Left cardiac atrium (tissue), 4 donors: ENCODE data around the gene ADAMTS17. TPM values are rescaled to one million over a fixed set of nuclear protein-coding genes. Genes with fewer than 3 reads are reported as not detected.

Experiments used
- ATAC-seq, 2 donors: fragments of 200-7000 bp; cut with Tn5 transposase; one replicate each; pipeline ENCODE4 v1.9.1; 2020; ENCODE audit warnings: mild to moderate bottlenecking in 2 of 2, moderate library complexity in 2 of 2
- DNase-seq: peaks from one replicate; pipeline ENCODE4 v3.0.0-alpha.2; 2020
- intact Hi-C, 2 donors: fragments of 100-400 bp; cut with DNase I; formaldehyde crosslinking; loops; one replicate each; pipeline versions ENCODE4 v1.14.1 to v1.15.1; 2022 to 2023
- total RNA-seq, 2 donors: library from RNA; stranded (reverse); fragmentation: NEBNext Ultra II Directional; extraction: Animal tissue kit (Norgen Biotek cat#: 25700); gene quantifications; one replicate each; pipeline ENCODE4 v1.2.1, GENCODE V29; 2021
- donor health status: DM: no; HTN: yes; CAD: no.
- donor health status: DM: no; HTN: yes; CAD: no; lungs with severe emphysema.
- donor health status: DM: yes; HTN: yes; CAD: no.
- donor health status: Dilated cardiomyopathy.

The ADAMTS17 gene
- total RNA-seq, 2 donors from 2014 or later, result 3.2 to 6.3 TPM

DNA sequence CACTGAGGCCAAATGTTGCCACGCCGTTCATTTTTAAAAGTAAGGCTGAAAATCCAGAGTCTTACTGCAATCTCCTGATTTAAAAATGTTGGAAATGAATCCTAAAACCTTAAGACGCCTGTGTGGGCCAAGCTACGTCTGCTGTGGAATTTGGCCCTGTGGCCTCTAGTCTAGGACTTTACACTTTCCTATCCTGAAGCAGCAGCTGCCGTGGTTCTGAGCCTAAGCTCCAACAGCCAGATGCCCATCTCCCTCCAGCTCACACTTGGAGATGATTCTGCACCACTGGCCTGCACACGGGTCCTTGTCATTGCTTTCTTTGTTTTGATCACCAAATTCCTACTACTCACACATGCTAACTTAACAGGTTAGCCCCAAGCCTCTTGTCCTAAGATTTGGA is 322.2 kb downstream of the ADAMTS17 start:
- ATAC-seq (no peak), DNase-seq (no peak)
- intact Hi-C loops, result no loop called here

DNA sequence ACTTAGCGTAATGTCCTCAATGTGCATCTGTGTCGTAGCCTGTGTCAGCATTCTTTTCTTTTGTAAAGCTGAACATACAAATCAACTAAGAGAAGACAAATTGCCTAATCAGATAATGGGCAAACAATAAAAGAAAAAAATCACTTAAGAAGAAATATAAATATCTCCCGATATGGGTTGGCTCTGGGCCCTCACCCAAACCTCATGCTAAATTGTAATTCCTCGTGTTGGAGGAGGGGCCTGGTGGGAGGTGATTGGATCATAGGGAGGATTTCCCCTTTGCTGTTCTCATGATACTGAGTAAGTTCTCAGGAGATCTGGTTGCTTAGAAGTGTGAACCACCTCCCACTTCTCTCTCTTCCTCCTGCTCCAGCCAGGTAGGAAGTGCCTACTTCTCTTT is 323.6 kb downstream of the ADAMTS17 start:
- ATAC-seq (no peak), DNase-seq (no peak)
- intact Hi-C loops, result no loop called here

DNA sequence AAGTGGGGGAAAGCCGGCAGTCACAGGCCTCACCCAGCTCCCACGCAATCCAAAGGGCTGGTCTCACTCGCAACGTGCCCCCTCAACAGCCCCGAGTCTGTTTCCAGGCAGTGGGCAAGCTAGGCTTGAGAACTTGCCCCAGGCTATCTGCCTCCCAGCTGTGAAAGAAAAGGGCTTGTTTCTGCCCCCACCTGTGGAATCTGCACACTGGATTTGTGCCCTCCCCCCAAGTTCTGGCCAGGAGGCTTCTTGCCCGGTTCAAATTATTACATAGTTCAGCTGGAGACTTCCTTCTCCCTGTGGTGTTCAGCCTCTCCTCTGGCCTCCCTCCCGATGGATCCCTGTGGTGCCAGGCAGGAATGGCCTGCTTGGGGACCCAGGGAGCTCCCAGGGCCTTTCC is 324.6 kb downstream of the ADAMTS17 start:
- no peak for ATAC-seq
- DNase-seq, result no peak
- intact Hi-C loops, result no loop called here

DNA sequence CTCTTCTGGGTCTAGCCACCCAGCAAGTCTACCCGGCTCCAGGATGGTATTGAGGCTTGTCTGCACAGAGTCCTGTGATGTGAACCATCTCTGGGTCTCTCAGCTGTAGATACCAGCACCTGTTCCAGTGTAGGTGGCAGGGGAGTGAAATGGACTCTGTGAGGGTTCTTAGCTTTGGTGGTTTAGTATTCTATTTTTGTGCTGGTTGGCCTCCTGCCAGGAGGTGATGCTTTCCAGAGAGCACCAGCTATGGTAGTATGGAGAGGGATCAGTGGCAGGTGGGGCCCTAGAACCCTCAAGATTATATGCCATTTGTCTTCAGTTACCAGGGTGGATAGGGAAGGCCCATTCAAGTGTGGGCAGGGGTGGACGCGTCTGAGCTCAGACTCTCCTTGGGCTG is 325.1 kb downstream of the ADAMTS17 start:
- intact Hi-C loops, result no loop called here
- no peak for ATAC-seq
- no peak for DNase-seq

DNA sequence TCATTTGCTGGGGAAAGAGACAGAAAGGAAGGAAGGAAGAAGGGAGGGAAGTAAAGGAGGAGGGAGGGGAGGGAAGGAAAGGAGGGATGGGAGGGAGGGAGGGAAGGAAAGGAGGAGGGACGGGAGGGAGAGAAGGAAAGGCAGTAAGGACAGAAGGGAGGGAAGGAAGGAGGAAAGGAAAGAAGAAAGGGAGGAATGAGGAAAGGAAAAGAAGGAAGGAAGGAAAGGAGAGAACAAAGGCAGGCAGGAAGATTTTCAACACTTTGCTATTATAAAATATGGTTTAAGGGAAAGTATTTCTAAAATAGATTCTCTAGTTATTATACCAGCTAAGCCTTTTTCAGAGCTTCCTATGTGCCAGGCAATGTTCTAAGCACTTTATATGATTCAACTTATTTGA is 330.5 kb downstream of the ADAMTS17 start:
- DNase-seq, result no peak
- intact Hi-C loops, result no loop called here
- no peak for ATAC-seq

DNA sequence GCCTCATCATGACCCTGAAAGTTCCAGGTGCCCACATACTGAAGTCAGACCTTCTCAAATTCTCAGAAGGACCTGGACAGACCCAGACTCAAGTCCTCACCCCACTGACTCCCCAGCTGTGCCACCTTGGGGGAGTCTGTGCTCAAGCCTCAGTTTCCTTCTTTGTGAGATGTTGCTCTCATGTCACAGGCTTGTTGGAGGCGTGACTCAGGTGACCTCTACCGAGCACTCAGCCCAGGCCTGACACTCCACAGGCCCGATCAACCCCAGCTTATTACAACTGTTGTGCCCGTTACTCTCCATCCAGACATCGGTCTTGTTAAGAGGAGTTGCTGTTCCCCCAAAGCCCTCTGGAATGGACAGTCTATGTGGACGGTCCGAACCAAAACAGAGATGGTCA is 332.4 kb downstream of the ADAMTS17 start:
- no peak for ATAC-seq
- intact Hi-C loops, result no loop called here
- no peak for DNase-seq

DNA sequence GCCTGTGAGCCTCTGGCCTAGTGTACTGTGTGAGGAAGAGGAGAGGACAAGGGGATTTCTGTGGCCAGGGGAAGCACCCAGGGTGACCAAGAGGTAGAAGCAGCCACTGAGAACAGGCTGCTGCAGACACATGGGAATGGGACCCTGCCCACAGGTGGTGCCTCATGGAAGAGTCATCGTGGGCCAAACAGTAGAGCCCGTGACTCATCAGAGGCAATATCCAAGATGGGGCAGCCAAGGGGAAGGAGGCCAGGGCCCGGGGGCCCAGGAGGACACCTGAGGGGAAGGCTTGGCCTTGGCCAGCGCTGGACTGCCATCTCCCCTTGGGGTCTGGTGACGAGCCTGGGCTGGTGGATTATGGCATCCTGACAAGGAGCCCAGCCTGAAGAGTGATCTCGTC is 333.5 kb downstream of the ADAMTS17 start:
- intact Hi-C loops, result no loop called here
- no peak for ATAC-seq
- DNase-seq, result no peak

DNA sequence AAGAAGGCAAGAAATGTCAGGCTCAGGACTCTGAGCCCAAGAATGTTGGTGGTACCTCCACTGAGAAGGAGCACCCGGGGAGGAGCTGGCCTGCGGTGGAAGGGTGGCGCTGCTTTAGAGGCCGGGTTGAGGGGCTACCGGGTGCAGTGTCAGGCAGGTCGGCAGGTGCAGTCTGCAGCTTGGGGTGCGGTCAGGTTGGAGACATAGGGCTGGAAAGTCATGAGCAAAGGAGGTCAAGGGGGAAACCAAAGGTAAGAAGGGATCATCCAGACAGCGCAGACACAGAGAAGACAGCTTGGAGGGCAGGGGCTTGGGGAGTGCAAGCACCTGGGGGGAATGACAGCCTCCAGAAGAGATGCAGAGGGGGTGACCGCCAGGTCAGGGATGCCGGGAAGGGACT is 334.2 kb downstream of the ADAMTS17 start:
- no peak for DNase-seq
- intact Hi-C loops, result no loop called here
- no peak for ATAC-seq

DNA sequence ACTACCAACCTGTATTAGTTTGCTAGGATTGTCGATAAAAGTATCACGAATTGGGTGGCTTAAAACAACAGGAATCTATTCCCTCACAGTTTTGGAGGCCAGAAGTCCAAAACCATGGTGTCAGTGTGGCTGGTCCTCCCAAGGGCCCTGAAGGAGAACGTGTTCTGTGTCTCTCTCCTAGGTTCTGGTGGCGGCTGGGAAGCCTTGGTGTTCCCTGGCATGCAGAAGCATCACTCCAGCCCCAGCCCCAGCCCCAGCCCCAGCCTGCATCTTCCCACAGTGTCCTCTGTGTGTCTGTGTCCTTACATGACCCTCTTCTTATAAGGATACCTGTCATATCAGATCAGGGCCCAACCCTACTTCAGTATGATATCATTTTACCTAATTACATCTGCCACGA is 336.1 kb downstream of the ADAMTS17 start:
- DNase-seq (no peak), ATAC-seq (no peak)
- intact Hi-C loops, result no loop called here

DNA sequence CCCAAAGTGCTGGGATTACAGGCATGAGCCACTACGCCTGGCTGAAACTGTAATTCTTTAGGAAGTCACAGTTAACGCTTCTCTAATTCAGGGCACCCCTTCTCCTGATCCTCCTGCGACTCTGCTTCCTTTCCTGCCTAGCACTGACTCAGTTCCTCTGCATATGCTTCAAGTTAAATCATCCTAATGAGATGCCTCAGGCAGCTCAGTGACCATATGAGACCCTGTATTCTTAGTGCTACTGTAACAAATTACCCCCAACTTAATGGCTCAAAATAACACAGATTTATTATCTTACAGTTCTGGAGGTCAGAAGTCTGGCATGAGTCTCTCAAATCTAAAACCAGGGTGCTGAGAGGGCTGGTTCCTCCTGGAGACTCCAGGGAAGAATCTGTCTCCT is 336.8 kb downstream of the ADAMTS17 start:
- DNase-seq (no peak), ATAC-seq (no peak)
- intact Hi-C loops, result no loop called here

DNA sequence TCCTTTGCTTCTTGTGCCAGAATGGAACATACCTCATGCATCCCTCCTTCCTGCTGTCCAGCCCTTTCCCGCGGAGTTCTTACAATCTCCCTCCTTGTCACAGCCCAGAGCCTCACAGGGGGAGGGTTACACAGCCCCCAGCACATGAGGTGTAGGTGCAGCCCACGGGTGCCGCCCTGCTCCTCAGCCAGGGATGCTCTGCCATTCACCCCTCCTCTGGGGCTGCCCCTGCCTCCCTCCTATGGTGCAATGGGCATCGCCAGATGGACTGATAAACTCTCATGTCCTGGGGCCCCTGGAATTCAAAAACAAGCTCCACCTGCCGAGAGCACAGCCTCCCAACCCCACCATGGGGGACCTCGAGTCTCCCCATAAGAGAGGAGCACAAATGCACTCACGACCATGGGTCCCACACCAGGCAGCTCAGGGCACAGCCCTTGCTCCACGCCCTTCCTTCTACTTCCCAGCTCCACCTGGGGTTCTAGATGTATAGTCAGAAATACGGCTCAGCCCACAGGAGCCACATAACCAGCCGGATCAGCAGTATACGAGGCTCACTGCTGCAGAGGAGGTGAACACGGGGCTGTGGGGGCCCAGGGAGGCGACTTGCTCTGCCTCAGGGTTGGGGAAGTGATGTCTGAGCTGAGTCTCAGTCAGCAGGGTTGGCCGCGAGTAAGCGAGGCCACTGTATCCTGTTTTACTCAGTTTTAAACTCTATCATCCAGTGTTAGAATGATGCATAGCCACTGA is 338.8 kb downstream of the ADAMTS17 start:
- intact Hi-C loops, result no loop called here
- ATAC-seq, result peak in 1 of 2 donors; percentile 18
- DNase-seq, result no peak

DNA sequence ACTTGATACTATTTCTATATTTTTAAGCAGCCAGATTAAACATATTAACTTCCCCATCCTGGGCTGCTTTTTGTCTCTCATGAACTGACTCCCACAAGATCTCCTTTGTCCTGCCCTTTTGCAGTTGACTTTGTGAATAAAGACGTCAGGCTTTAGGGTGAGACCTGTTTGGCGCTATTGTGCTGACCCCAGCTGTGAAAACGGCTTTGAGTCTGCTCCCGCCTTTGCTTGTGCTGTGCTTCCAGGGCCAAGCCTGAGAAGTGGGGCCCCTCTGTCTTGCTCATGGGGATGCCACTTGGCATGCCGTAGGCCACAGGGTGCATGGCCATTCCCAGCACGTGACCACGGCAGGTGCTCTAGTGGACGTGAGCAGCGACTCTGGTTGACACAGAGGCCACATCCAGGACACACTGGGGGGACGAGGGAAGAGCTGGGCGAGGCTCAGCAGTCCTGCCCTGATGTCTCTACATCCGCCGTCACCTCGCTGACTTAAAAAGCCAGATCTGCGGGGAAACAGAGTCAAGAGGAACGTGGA is 339.6 kb downstream of the ADAMTS17 start:
- intact Hi-C loops, result no loop called here
- DNase-seq (no peak), ATAC-seq (no peak)

DNA sequence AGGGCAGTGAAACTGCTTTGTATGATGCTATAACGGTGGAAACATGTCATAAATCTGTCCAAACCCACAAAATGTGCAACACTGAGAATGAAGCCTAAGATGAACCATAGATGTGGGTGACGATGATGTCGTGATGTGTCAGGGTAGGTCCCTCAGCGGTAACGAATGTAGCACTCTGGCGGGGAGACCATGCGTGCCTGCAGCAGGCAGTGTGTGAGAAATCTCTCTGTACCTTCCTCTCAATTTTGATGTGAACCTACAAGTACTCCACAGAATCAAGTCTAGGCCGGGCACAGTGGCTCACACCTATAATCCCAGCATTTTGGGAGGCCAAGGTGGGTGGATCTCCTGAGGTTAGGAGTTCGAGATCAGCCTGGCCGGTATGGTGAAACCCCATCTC is 340.4 kb downstream of the ADAMTS17 start:
- DNase-seq, result no peak
- intact Hi-C loops, result no loop called here
- no peak for ATAC-seq

DNA sequence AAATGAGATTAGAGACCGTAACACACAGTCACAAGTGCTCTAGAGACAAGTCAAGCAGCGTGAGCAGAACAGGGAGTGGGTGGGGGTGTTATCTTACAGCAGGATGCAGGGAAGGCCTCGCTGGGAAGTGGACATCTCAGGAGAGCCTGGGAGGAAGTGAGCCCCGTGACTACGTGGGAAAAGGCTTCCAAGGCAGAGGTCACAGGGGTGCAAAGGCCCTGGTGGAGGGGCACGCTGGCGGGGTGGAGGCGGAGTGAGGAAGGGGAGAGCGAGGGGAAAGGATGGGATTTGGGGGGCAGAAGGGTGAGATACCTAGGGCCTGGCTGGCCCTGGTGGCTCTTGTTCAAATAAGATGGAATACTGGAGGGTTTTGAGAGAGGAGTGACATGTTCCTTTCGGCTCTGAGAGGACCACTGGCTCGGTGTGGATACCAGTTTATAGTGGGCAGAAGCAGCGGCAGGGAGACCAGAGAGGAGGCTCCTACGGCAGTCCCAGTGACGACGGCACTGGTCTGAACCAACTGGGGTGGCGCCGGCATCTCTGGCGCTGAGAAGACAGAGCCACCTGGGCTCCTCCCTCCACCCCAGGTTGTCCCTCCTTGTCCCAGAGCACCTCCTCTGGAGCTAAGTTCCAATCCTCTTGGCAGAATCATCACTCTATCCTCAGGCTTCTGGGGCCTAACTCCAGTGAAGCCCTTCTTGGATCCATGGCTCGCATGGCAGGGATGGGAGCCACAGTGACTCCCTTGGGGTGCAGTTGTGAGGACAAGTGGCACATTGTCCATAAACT is 342.3 kb downstream of the ADAMTS17 start:
- intact Hi-C loops, result no loop called here
- DNase-seq (no peak), ATAC-seq (no peak)

DNA sequence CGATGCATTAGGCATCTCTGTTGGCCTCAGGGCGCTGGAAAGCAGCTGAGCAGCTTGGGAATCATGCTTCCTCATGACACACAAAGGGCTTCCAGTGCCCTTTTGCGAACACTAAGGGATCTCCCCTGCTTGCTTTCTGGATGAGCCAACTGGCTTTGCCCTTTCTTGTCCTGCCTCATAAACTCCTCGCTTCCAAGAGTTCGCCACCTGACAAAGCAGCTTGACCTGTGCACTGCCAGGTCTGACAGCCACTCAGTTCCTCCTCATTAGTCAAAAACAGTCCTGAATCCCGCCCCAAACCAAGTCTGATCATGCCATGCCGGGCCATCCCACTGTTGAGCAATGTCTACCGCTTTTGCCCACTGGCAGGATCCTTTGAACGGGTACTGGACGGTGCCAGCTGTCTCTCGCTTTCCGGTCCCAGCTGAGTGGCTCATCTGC is 343.1 kb downstream of the ADAMTS17 start:
- intact Hi-C loops, result no loop called here
- no peak for ATAC-seq
- no peak for DNase-seq

DNA sequence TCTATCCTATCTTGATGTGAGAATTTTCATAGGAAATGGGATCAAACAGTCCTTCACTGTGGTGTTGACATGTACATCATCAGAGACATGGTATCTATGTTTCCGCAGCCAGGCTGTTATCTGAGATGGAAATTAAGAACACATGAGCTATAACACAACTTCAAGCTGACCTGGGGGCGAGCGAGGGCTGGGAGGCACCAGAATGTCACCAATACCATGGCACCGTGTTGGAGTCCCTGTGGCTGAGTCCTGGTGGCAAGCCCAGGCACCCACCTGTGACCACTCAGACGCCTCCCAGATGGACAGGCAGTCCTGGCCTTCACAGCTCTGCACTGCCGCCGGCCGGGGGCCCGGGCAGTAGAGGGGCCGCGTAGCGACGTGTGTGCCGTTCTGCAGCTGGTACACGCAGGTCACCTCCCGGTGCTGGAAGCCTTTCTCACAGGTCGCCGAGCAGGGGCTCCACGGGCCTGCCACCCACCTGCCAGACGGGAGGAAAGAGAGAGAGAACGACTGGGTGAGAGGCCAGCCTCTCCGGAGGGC is 344.6 kb downstream of the ADAMTS17 start:
- DNase-seq (no peak), ATAC-seq (no peak)
- intact Hi-C loops, result no loop called here

DNA sequence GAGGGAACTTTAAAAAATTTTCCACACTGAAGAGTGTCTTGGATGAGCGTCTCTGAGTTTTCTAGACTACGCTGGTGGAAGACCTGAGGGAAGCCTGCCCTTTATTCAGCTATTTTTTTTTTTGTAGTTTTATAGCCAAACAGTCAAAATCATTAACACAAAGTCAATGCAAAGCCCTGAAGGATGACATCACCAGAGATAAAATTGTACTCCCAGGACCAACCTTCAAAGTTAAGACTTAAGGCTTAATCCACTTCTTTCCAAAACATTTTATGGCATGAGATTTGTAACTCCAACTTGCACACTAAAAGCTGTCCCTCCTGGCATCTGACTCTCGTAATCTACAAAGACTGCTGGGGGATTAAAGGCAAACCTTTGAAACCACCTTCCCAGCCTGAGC is 345.1 kb downstream of the ADAMTS17 start:
- intact Hi-C loops, result no loop called here
- ATAC-seq, result no peak
- no peak for DNase-seq

DNA sequence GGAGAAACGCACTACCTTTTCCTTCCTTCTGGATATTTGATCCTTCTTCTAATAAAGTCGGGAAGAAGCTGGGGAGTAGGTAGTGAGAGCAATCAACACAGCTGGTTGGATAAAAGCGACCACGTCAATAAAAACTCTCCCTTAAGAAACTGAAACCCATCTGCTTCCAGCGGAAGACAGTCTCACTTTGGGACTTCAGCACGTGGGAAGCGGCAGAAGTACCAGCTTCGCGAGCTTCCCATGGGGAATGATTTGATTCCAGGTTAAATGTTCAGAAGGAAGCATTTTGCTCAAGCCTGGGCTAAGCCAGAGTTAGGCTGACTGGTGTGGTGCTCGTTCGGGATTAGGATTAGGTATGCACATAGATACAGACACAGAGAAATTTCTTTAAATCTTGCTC is 346.2 kb downstream of the ADAMTS17 start:
- intact Hi-C loops, result no loop called here
- no peak for DNase-seq
- ATAC-seq, result no peak

DNA sequence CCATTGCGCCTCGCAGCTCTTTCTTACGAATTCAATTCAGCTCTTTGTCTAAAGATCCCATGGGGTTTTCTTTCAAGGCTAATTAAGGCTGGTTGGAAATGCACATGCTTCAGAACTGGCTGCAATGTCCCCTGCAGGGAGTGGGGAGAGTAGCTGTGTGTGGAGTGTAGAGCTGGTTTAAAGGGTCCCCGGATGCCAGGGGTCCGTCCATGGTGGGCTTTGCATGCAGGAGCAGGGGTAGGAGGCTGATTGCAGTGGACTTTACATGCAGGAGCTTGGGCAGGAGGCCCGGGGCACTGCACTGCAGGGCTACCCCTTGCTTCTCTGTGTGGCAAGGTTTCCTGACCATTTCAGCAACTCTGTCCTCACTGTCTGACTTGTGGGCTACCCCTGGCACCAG is 346.9 kb downstream of the ADAMTS17 start:
- DNase-seq (no peak), ATAC-seq (no peak)
- intact Hi-C loops, result no loop called here

DNA sequence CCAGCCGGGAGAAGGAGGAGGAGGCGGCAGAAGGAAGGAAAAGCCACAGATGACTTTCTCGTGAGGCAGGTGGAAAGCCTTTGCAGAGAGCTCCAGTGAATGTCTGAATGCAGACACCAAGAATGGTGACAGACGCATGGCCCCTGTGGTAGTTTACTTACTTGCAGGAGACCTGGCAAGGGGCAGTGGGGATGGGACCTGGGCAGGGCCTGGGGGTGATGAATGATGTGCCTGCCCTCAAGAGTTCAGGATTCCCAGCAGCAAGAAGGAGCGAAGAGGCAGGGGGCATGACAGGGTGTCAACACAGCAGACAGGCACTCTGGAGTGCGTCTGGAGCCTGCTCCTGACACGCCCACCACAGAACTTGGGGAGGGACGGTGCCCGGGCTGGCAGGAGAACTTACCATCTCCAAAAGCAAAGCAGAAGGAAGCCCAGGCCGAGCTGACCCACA is 348.1 kb downstream of the ADAMTS17 start:
- intact Hi-C loops, result no loop called here
- ATAC-seq (no peak), DNase-seq (no peak)
